IPS-18a (cell line): Measurements from ENCODE around the gene PIP5K1B.

Experiments used
- H3K27ac ChIP-seq: one replicate; pipeline ENCODE4 v1.5.1; 2013; ENCODE audit warnings: low read length
- H3K27me3 ChIP-seq: one replicate; pipeline ENCODE4 v1.6.1; 2013; ENCODE audit warnings: mild to moderate bottlenecking, low read length; ENCODE audit not compliant: control insufficient read depth, insufficient read depth
- H3K36me3 ChIP-seq: one replicate; pipeline ENCODE4 v1.6.1; 2013; ENCODE audit warnings: low read depth, low read length; ENCODE audit not compliant: control insufficient read depth
- H3K4me1 ChIP-seq: one replicate; pipeline ENCODE4 v1.6.1; 2013; ENCODE audit warnings: low read depth, low read length; ENCODE audit not compliant: control insufficient read depth
- H3K4me3 ChIP-seq: one replicate; pipeline ENCODE4 v1.5.1; 2013; ENCODE audit warnings: low read length
- H3K9ac ChIP-seq: one replicate; pipeline ENCODE4 v1.6.1; 2013; ENCODE audit warnings: mild to moderate bottlenecking, low read length, moderate library complexity
- H3K9me3 ChIP-seq: one replicate; pipeline ENCODE4 v1.6.1; 2013; ENCODE audit warnings: low read depth, low read length; ENCODE audit not compliant: control insufficient read depth

Gene PIP5K1B

GRCh38 chr9:68832101-68832500 is 127.1 kb downstream of the PIP5K1B start:
- H3K27me3 ChIP-seq = no peaks in the 10 kb centered on the region

GRCh38 chr9:68832861-68833518 is 128.0 kb downstream of the PIP5K1B start:
- H3K36me3 ChIP-seq = no peaks in the 10 kb centered on the region
- H3K27me3 ChIP-seq = no peaks in the 10 kb centered on the region
- H3K9ac ChIP-seq = no peak overlapping the region
- H3K4me1 ChIP-seq = no peaks in the 10 kb centered on the region
- H3K4me3 ChIP-seq = no peak overlapping the region
- no peaks in the 10 kb centered on the region for H3K9me3 ChIP-seq
- no peak overlapping the region for H3K27ac ChIP-seq

More at GRCh38 chr9:68832101-68832500, 127.1 kb downstream of the PIP5K1B start:
- H3K36me3 ChIP-seq = no peaks in the 10 kb centered on the region
- no peak overlapping the region for H3K4me3 ChIP-seq
- H3K9me3 ChIP-seq = no peaks in the 10 kb centered on the region
- H3K9ac ChIP-seq = no peak overlapping the region
- H3K4me1 ChIP-seq = no peaks in the 10 kb centered on the region
- H3K27ac ChIP-seq = no peak overlapping the region

GRCh38 chr9:68834931-68835520 is 130.0 kb downstream of the PIP5K1B start:
- H3K27ac ChIP-seq = no peak overlapping the region
- H3K4me1 ChIP-seq = no peaks in the 10 kb centered on the region
- H3K36me3 ChIP-seq = no peaks in the 10 kb centered on the region
- no peak overlapping the region for H3K4me3 ChIP-seq
- no peaks in the 10 kb centered on the region for H3K27me3 ChIP-seq
- H3K9ac ChIP-seq = no peak overlapping the region
- H3K9me3 ChIP-seq = no peaks in the 10 kb centered on the region

- H3K36me3 ChIP-seq = no peaks in the 10 kb centered on the region
- no peaks in the 10 kb centered on the region for H3K9me3 ChIP-seq
- H3K27ac ChIP-seq = no peak overlapping the region
- H3K27me3 ChIP-seq = no peaks in the 10 kb centered on the region
- H3K4me3 ChIP-seq = no peak overlapping the region
- H3K9ac ChIP-seq = no peak overlapping the region
- no peaks in the 10 kb centered on the region for H3K4me1 ChIP-seq
Measured at GRCh38 chr9:68836788-68837187, 131.7 kb downstream of the PIP5K1B start.

GRCh38 chr9:68838245-68838644 is 133.2 kb downstream of the PIP5K1B start:
- H3K4me1 ChIP-seq = no peaks in the 10 kb centered on the region
- no peak overlapping the region for H3K4me3 ChIP-seq
- H3K9ac ChIP-seq = no peak overlapping the region
- no peaks in the 10 kb centered on the region for H3K36me3 ChIP-seq
- H3K27me3 ChIP-seq = no peaks in the 10 kb centered on the region
- no peak overlapping the region for H3K27ac ChIP-seq
- H3K9me3 ChIP-seq = no peaks in the 10 kb centered on the region

- no peaks in the 10 kb centered on the region for H3K36me3 ChIP-seq
- no peak overlapping the region for H3K4me3 ChIP-seq
- H3K9me3 ChIP-seq = no peaks in the 10 kb centered on the region
- H3K4me1 ChIP-seq = peaks cover 3% of the 10 kb centered on the region
- H3K27me3 ChIP-seq = no peaks in the 10 kb centered on the region
- no peak overlapping the region for H3K27ac ChIP-seq
- H3K9ac ChIP-seq = no peak overlapping the region
Measured at GRCh38 chr9:68841276-68842052, 136.4 kb downstream of the PIP5K1B start.

GRCh38 chr9:68842568-68842967 is 137.5 kb downstream of the PIP5K1B start:
- no peak overlapping the region for H3K27ac ChIP-seq

GRCh38 chr9:68843239-68843638 is 138.2 kb downstream of the PIP5K1B start:
- Histone ChIP-seq H3K4me3 (no peak overlapping the region), H3K27ac (no peak overlapping the region), H3K9ac (no peak overlapping the region), H3K9me3 (no peaks in the 10 kb centered on the region), H3K36me3 (no peaks in the 10 kb centered on the region), H3K27me3 (no peaks in the 10 kb centered on the region), H3K4me1 (peaks cover 3% of the 10 kb centered on the region)

More at GRCh38 chr9:68842568-68842967, 137.5 kb downstream of the PIP5K1B start:
- Histone ChIP-seq H3K9ac (no peak overlapping the region), H3K36me3 (no peaks in the 10 kb centered on the region), H3K27me3 (no peaks in the 10 kb centered on the region), H3K4me1 (peaks cover 3% of the 10 kb centered on the region), H3K9me3 (no peaks in the 10 kb centered on the region), H3K4me3 (no peak overlapping the region)

- Histone ChIP-seq H3K36me3 (no peaks in the 10 kb centered on the region), H3K9ac (no peak overlapping the region), H3K4me3 (no peak overlapping the region), H3K4me1 (peaks cover 3% of the 10 kb centered on the region), H3K27me3 (no peaks in the 10 kb centered on the region), H3K9me3 (no peaks in the 10 kb centered on the region), H3K27ac (no peak overlapping the region)
Measured at GRCh38 chr9:68844157-68844556, 139.1 kb downstream of the PIP5K1B start.

GRCh38 chr9:68844631-68845612 is 139.9 kb downstream of the PIP5K1B start:
- no peaks in the 10 kb centered on the region for H3K36me3 ChIP-seq
- no peak overlapping the region for H3K27ac ChIP-seq
- H3K27me3 ChIP-seq = no peaks in the 10 kb centered on the region
- H3K4me1 ChIP-seq = peaks cover 3% of the 10 kb centered on the region
- H3K9me3 ChIP-seq = no peaks in the 10 kb centered on the region
- H3K9ac ChIP-seq = no peak overlapping the region
- H3K4me3 ChIP-seq = no peak overlapping the region

GRCh38 chr9:68847765-68848164 is 142.7 kb downstream of the PIP5K1B start:
- Histone ChIP-seq H3K27me3 (no peaks in the 10 kb centered on the region), H3K36me3 (no peaks in the 10 kb centered on the region), H3K4me3 (no peak overlapping the region), H3K9me3 (no peaks in the 10 kb centered on the region), H3K9ac (no peak overlapping the region), H3K27ac (no peak overlapping the region), H3K4me1 (peaks cover 3% of the 10 kb centered on the region)
